HG03342 (cell line): ENCODE results near the gene PHIP.

Experiments used
- ATAC-seq: cut with Tn5 transposase; IDR thresholded peaks from one replicate; pipeline ENCODE4 v1.9.1; 2021; ENCODE audit warnings: mild to moderate bottlenecking, moderate library complexity; ENCODE audit not compliant: unreplicated experiment

The PHIP gene

GRCh38 chr6:79028641-79029314 lies 49.3 kb downstream of the PHIP start:
- ATAC-seq = no peak

- no peak for ATAC-seq
Observed at GRCh38 chr6:79011940-79012339, 66.1 kb downstream of the PHIP start.

- ATAC-seq = no peak
Observed at GRCh38 chr6:79010422-79010821, 67.6 kb downstream of the PHIP start.

- no peak for ATAC-seq
Observed at GRCh38 chr6:79009819-79010218, 68.2 kb downstream of the PHIP start.

- ATAC-seq = no peak
Observed at GRCh38 chr6:79005497-79005896, 72.6 kb downstream of the PHIP start.

GRCh38 chr6:79005024-79005423 lies 73.0 kb downstream of the PHIP start:
- no peak for ATAC-seq

GRCh38 chr6:79004239-79004638 lies 73.8 kb downstream of the PHIP start:
- no peak for ATAC-seq

GRCh38 chr6:79001415-79001814 lies 76.6 kb downstream of the PHIP start:
- ATAC-seq = no peak

- ATAC-seq = no peak
Observed at GRCh38 chr6:78999737-79000136, 78.3 kb downstream of the PHIP start.

GRCh38 chr6:78995946-78996345 lies 82.1 kb downstream of the PHIP start:
- no peak for ATAC-seq

GRCh38 chr6:78995346-78995745 lies 82.7 kb downstream of the PHIP start:
- no peak for ATAC-seq

GRCh38 chr6:78993955-78994354 lies 84.1 kb downstream of the PHIP start:
- no peak for ATAC-seq

GRCh38 chr6:78989191-78989590 lies 88.9 kb downstream of the PHIP start:
- ATAC-seq = no peak

- no peak for ATAC-seq
Observed at GRCh38 chr6:78986161-78986560, 91.9 kb downstream of the PHIP start.

- ATAC-seq = no peak
Observed at GRCh38 chr6:78984225-78984950, 93.7 kb downstream of the PHIP start.

GRCh38 chr6:78967191-78967590 lies 110.9 kb downstream of the PHIP start:
- ATAC-seq = no peak

GRCh38 chr6:78966542-78966941 lies 111.5 kb downstream of the PHIP start:
- ATAC-seq = no peak

- ATAC-seq = no peak
Observed at GRCh38 chr6:78962448-78962847, 115.6 kb downstream of the PHIP start.

- no peak for ATAC-seq
Observed at GRCh38 chr6:78954740-78955139, 123.3 kb downstream of the PHIP start.

GRCh38 chr6:78953798-78954197 lies 124.3 kb downstream of the PHIP start:
- ATAC-seq = no peak

- no peak for ATAC-seq
Observed at GRCh38 chr6:78952362-78952761, 125.7 kb downstream of the PHIP start.

GRCh38 chr6:78948785-78949184 lies 129.3 kb downstream of the PHIP start:
- no peak for ATAC-seq

- ATAC-seq = no peak
Observed at GRCh38 chr6:78947962-78948361, 130.1 kb downstream of the PHIP start.
